Osteocyte (in vitro differentiated cells): ENCODE data around the gene GAB2. TPM values are rescaled to one million over a fixed set of nuclear protein-coding genes. Genes with fewer than 3 reads are reported as not detected.

ENCODE experiments used
- DNase-seq: peaks from one replicate; pipeline ENCODE4 v3.0.0; 2021; ENCODE audit warnings: mixed read lengths; ENCODE audit not compliant: unreplicated experiment; ENCODE audit errors: extremely low spot score
- H3K27ac Mint-ChIP-seq: one replicate; pipeline ENCODE4 v1.8.0; 2021; ENCODE audit warnings: mild to moderate bottlenecking, mixed read lengths; ENCODE audit not compliant: unreplicated experiment
- H3K27me3 Mint-ChIP-seq: one replicate; pipeline ENCODE4 v1.8.0; 2021; ENCODE audit warnings: mixed read lengths; ENCODE audit not compliant: unreplicated experiment
- H3K36me3 Mint-ChIP-seq: one replicate; pipeline ENCODE4 v1.8.0; 2021; ENCODE audit warnings: mixed read lengths; ENCODE audit not compliant: unreplicated experiment
- H3K4me1 Mint-ChIP-seq: one replicate; pipeline ENCODE4 v1.8.0; 2021; ENCODE audit warnings: mixed read lengths; ENCODE audit not compliant: unreplicated experiment
- H3K4me3 Mint-ChIP-seq: one replicate; pipeline ENCODE4 v1.8.0; 2021; ENCODE audit warnings: mild to moderate bottlenecking, moderate library complexity, mixed read lengths; ENCODE audit not compliant: unreplicated experiment
- H3K9me3 Mint-ChIP-seq: one replicate; pipeline ENCODE4 v1.8.0; 2021; ENCODE audit warnings: mixed read lengths; ENCODE audit not compliant: unreplicated experiment
- CTCF ChIP-seq: fragments of 200-600 bp; sonication (generic); IDR thresholded peaks from 2 replicates; pipeline ENCODE4 v1.5.0; 2021; ENCODE audit warnings: antibody characterized with exemption, mild to moderate bottlenecking, moderate library complexity
- total RNA-seq: library from RNA; stranded (reverse); gene quantifications from 2 replicates; pipeline ENCODE4 v1.2.1, GENCODE V29; 2021

Gene GAB2
- total RNA-seq, 1 donor from 2014 or later: 11.4 TPM

GRCh38 chr11:78251083-78251775 is 166.4 kb downstream of the GAB2 start:
- no peaks in the 10 kb centered on the region for H3K9me3 Mint-ChIP-seq
- H3K4me3 Mint-ChIP-seq: no peak overlapping the region
- no peak for TF ChIP-seq CTCF
- no peaks in the 10 kb centered on the region for H3K27me3 Mint-ChIP-seq
- peaks cover 8% of the 10 kb centered on the region for H3K36me3 Mint-ChIP-seq
- H3K27ac Mint-ChIP-seq: no peak overlapping the region
- peaks cover 1% of the 10 kb centered on the region for H3K4me1 Mint-ChIP-seq
- DNase-seq: no peak

- no peak overlapping the region for H3K27ac Mint-ChIP-seq
- no peak for DNase-seq
- H3K36me3 Mint-ChIP-seq: peaks cover 12% of the 10 kb centered on the region
- no peak for TF ChIP-seq CTCF
- H3K4me1 Mint-ChIP-seq: peaks cover 1% of the 10 kb centered on the region
- H3K27me3 Mint-ChIP-seq: no peaks in the 10 kb centered on the region
- no peaks in the 10 kb centered on the region for H3K9me3 Mint-ChIP-seq
- no peak overlapping the region for H3K4me3 Mint-ChIP-seq
Observed at GRCh38 chr11:78250099-78250498, 167.5 kb downstream of the GAB2 start.

GRCh38 chr11:78248903-78249302 is 168.7 kb downstream of the GAB2 start:
- Mint-ChIP-seq H3K4me3 (no peak overlapping the region), H3K27ac (no peak overlapping the region), H3K36me3 (peaks cover 15% of the 10 kb centered on the region), H3K27me3 (no peaks in the 10 kb centered on the region), H3K9me3 (no peaks in the 10 kb centered on the region), H3K4me1 (peaks cover 1% of the 10 kb centered on the region)
- TF ChIP-seq CTCF: no peak
- no peak for DNase-seq

GRCh38 chr11:78248191-78248590 is 169.4 kb downstream of the GAB2 start:
- Mint-ChIP-seq H3K9me3 (no peaks in the 10 kb centered on the region), H3K27me3 (no peaks in the 10 kb centered on the region), H3K27ac (no peak overlapping the region), H3K36me3 (peaks cover 15% of the 10 kb centered on the region), H3K4me1 (peaks cover 1% of the 10 kb centered on the region), H3K4me3 (no peak overlapping the region)
- no peak for DNase-seq
- TF ChIP-seq CTCF: no peak

DNA sequence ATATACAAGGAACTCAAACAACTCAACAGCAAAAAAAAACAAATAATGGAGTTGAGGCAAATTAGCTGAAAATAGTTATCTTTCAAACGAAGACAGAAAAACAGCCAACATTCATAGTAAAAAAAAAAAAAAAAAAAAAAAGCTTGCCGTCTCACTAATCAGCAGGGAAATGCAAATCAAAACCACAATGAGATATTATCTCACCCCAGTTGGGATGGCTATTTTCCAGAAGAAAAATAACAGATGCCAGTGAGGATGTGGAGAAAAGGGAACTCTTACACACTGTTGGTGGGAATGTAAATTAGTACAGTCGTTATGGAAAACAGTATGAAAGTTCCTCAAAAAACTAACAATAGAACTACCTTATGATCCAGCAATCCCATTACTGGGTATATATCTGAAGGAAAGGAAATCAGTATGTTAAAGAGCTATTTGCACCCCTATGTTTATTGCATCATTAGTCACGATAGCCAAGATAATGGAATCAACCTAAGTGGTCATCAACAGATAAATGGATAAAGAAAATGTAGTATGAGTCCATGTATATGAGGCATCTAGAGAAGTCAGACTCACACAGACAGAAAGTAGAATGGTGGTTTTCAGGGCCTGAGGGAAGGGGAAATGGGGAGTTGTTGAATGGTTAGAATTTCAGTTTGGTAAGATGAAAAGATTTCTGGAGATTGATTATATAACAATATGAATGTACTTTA is 172.9 kb downstream of the GAB2 start:
- peaks cover 30% of the 10 kb centered on the region for H3K36me3 Mint-ChIP-seq
- H3K27me3 Mint-ChIP-seq: no peaks in the 10 kb centered on the region
- TF ChIP-seq CTCF: no peak
- no peak for DNase-seq
- H3K9me3 Mint-ChIP-seq: peaks cover 12% of the 10 kb centered on the region
- no peak overlapping the region for H3K4me3 Mint-ChIP-seq
- H3K4me1 Mint-ChIP-seq: no peaks in the 10 kb centered on the region
- H3K27ac Mint-ChIP-seq: no peak overlapping the region
